ENCODE results near the gene RPAP3. TPM values are rescaled to one million over a fixed set of nuclear protein-coding genes. Genes with fewer than 3 reads are reported as not detected.

Gene RPAP3
- total RNA-seq, 1 experiment from 2014 or later, result 44.3 TPM

GRCh38 chr12:47739297-47739696 lies 33.5 kb upstream of the RPAP3 start (continued):
- TF ChIP-seq, protein P1, sequence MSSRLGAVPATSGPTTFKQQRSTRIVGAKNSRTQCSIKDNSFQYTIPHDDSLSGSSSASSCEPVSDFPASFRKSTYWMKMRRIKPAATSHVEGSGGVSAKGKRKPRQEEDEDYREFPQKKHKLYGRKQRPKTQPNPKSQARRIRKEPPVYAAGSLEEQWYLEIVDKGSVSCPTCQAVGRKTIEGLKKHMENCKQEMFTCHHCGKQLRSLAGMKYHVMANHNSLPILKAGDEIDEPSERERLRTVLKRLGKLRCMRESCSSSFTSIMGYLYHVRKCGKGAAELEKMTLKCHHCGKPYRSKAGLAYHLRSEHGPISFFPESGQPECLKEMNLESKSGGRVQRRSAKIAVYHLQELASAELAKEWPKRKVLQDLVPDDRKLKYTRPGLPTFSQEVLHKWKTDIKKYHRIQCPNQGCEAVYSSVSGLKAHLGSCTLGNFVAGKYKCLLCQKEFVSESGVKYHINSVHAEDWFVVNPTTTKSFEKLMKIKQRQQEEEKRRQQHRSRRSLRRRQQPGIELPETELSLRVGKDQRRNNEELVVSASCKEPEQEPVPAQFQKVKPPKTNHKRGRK (CRISPR knock-in tag; IDR thresholded peaks at IDR 0.05; ENCODE audit: borderline replicate concordance), result no peak
- TF ChIP-seq, protein P2, sequence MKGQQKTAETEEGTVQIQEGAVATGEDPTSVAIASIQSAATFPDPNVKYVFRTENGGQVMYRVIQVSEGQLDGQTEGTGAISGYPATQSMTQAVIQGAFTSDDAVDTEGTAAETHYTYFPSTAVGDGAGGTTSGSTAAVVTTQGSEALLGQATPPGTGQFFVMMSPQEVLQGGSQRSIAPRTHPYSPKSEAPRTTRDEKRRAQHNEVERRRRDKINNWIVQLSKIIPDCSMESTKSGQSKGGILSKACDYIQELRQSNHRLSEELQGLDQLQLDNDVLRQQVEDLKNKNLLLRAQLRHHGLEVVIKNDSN (CRISPR knock-in tag; IDR thresholded peaks at IDR 0.05), result no peak
- TF ChIP-seq ZNF121 (CRISPR knock-in tag; IDR thresholded peaks at IDR 0.05), result no peak
- no peak for TF ChIP-seq SOX15 (CRISPR knock-in tag; IDR thresholded peaks at IDR 0.05)
- no peak for TF ChIP-seq ZNF396 (CRISPR knock-in tag; IDR thresholded peaks at IDR 0.05; ENCODE audit: borderline replicate concordance)
- TF ChIP-seq USF2 (CRISPR knock-in tag; IDR thresholded peaks at IDR 0.05), result no peak
- TF ChIP-seq SP1 (CRISPR knock-in tag; conservative IDR thresholded peaks at IDR 0.05), result no peak
- no peak for TF ChIP-seq NR2C2 (CRISPR knock-in tag; IDR thresholded peaks at IDR 0.05)
- no peak for TF ChIP-seq CDX4 (CRISPR knock-in tag; IDR thresholded peaks at IDR 0.05; ENCODE audit: borderline replicate concordance)
- TF ChIP-seq, protein P3, sequence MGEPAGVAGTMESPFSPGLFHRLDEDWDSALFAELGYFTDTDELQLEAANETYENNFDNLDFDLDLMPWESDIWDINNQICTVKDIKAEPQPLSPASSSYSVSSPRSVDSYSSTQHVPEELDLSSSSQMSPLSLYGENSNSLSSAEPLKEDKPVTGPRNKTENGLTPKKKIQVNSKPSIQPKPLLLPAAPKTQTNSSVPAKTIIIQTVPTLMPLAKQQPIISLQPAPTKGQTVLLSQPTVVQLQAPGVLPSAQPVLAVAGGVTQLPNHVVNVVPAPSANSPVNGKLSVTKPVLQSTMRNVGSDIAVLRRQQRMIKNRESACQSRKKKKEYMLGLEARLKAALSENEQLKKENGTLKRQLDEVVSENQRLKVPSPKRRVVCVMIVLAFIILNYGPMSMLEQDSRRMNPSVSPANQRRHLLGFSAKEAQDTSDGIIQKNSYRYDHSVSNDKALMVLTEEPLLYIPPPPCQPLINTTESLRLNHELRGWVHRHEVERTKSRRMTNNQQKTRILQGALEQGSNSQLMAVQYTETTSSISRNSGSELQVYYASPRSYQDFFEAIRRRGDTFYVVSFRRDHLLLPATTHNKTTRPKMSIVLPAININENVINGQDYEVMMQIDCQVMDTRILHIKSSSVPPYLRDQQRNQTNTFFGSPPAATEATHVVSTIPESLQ (CRISPR knock-in tag; IDR thresholded peaks at IDR 0.05), result no peak
- TF ChIP-seq, protein P4, sequence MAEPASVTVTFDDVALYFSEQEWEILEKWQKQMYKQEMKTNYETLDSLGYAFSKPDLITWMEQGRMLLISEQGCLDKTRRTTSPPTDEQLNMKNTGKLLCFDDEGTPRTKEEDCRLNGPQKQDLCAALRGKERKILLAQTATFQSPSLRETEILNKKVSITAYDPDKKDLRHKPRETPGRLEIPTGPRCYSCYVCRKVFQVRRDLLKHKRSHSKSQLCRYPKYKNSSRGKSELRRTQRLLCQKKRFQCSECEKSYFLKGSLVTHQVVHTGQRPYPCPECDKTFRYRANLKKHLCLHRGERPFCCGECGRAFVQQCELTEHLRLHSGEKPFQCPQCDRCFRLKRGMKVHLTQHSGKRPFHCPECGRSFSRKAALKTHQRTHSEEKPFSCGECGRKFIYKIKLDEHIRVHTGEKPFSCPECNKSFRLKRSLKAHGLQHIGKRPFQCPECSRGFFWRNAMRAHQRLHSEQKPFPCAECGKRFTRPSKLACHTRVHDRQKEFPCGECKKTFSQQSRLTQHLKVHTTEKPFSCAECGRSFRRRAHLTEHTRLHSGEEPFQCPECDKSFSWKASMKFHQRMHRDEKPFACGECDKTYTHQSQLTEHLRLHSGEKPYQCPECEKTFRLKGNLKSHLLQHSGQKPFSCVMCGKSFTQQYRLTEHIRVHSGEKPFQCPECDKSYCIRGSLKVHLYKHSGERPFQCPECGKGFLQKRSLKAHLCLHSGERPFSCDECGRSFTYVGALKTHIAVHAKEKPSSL (CRISPR knock-in tag; conservative IDR thresholded peaks at IDR 0.05), result no peak

GRCh38 chr12:47737936-47738594 lies 32.2 kb upstream of the RPAP3 start:
- ATAC-seq (no peak), DNase-seq (ENCODE audit: low spot score) (no peak)
- H3K4me1 Mint-ChIP-seq, result peaks cover 27% of the 10 kb centered on the region
- ChIA-PET CTCF (interaction anchor here (8.9 to 15.4 kb wide), 2 partner anchors 22 to 36 kb away, joined by 104 to 735 read pairs; partner anchors contain the start of gene SLC48A1), POLR2A (no interaction called here)
- H3K27me3 Mint-ChIP-seq (ENCODE audit: low read depth), result peaks cover 7% of the 10 kb centered on the region
- H3K36me3 Mint-ChIP-seq, result no peaks in the 10 kb centered on the region
- no peaks in the 10 kb centered on the region for H3K9me3 Mint-ChIP-seq
- no peak overlapping the region for H3K27ac Mint-ChIP-seq
- H3K4me3 Mint-ChIP-seq, result no peak overlapping the region
- TF ChIP-seq NR2C2 (CRISPR knock-in tag; IDR thresholded peaks at IDR 0.05) (no peak), KAT7 (CRISPR knock-in tag; IDR thresholded peaks at IDR 0.05; ENCODE audit: borderline replicate concordance) (no peak), ZNF396 (CRISPR knock-in tag; IDR thresholded peaks at IDR 0.05; ENCODE audit: borderline replicate concordance) (no peak), FOXK1 (CRISPR knock-in tag; IDR thresholded peaks at IDR 0.05) (no peak), SMAD4 (CRISPR knock-in tag; IDR thresholded peaks at IDR 0.05) (no peak), E2F5 (CRISPR knock-in tag; IDR thresholded peaks at IDR 0.05) (no peak), TEAD4 (CRISPR knock-in tag; IDR thresholded peaks at IDR 0.05) (no peak)
- TF ChIP-seq, protein P5, sequence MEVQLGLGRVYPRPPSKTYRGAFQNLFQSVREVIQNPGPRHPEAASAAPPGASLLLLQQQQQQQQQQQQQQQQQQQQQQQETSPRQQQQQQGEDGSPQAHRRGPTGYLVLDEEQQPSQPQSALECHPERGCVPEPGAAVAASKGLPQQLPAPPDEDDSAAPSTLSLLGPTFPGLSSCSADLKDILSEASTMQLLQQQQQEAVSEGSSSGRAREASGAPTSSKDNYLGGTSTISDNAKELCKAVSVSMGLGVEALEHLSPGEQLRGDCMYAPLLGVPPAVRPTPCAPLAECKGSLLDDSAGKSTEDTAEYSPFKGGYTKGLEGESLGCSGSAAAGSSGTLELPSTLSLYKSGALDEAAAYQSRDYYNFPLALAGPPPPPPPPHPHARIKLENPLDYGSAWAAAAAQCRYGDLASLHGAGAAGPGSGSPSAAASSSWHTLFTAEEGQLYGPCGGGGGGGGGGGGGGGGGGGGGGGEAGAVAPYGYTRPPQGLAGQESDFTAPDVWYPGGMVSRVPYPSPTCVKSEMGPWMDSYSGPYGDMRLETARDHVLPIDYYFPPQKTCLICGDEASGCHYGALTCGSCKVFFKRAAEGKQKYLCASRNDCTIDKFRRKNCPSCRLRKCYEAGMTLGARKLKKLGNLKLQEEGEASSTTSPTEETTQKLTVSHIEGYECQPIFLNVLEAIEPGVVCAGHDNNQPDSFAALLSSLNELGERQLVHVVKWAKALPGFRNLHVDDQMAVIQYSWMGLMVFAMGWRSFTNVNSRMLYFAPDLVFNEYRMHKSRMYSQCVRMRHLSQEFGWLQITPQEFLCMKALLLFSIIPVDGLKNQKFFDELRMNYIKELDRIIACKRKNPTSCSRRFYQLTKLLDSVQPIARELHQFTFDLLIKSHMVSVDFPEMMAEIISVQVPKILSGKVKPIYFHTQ (CRISPR knock-in tag; IDR thresholded peaks at IDR 0.05), result no peak
- TF ChIP-seq, protein P3 (CRISPR knock-in tag; IDR thresholded peaks at IDR 0.05), result no peak
- TF ChIP-seq, protein P6, sequence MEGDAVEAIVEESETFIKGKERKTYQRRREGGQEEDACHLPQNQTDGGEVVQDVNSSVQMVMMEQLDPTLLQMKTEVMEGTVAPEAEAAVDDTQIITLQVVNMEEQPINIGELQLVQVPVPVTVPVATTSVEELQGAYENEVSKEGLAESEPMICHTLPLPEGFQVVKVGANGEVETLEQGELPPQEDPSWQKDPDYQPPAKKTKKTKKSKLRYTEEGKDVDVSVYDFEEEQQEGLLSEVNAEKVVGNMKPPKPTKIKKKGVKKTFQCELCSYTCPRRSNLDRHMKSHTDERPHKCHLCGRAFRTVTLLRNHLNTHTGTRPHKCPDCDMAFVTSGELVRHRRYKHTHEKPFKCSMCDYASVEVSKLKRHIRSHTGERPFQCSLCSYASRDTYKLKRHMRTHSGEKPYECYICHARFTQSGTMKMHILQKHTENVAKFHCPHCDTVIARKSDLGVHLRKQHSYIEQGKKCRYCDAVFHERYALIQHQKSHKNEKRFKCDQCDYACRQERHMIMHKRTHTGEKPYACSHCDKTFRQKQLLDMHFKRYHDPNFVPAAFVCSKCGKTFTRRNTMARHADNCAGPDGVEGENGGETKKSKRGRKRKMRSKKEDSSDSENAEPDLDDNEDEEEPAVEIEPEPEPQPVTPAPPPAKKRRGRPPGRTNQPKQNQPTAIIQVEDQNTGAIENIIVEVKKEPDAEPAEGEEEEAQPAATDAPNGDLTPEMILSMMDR (IDR thresholded peaks at IDR 0.05), result no peak
